RWPE1 (cell line): ENCODE data around the gene ITK.

Experiments
- CTCF ChIA-PET: fragments of 350-600 bp; sonication (Branson Sonifier 250); formaldehyde crosslinking; extraction: SDS; loops from one replicate; lab custom pipeline; 2021; lab: Yijun Ruan, JAX
- POLR2A ChIA-PET: fragments of 400-600 bp; formaldehyde crosslinking; extraction: SDS; loops from one replicate; lab custom pipeline; 2020; ENCODE audit warnings: antibody characterized with exemption; ENCODE audit not compliant: low non-redundant PET; lab: Yijun Ruan, JAX
- DNase-seq: peaks from one replicate; pipeline ENCODE4 v3.0.0; 2012; ENCODE audit warnings: low spot score
- H3K27ac ChIP-seq: fragments of 450-650 bp; 2 replicates; pipeline ENCODE4 v1.5.1; 2017
- CTCF ChIP-seq: fragments of 450-650 bp; conservative IDR thresholded peaks from 2 replicates; pipeline ENCODE4 v1.5.1; 2017; ENCODE audit warnings: low read depth, mild to moderate bottlenecking

ITK gene

GRCh38 chr5:157290981-157291711, 110.5 kb downstream of the ITK start:
- ChIA-PET POLR2A (no interaction called here), CTCF (no interaction called here)
- H3K27ac ChIP-seq, result no peak overlapping the region
- DNase-seq, result no peak
- no peak for TF ChIP-seq CTCF

- ChIA-PET CTCF (interaction anchor here (0.6 kb wide), 2 partner anchors 23 to 117 kb away, joined by 4 read pairs; no protein-coding TSS in a partner anchor), POLR2A (no interaction called here)
- no peak for TF ChIP-seq CTCF
- H3K27ac ChIP-seq, result no peak overlapping the region
- no peak for DNase-seq
Measured at GRCh38 chr5:157292599-157292998, 112.0 kb downstream of the ITK start.

- POLR2A ChIA-PET, result no interaction called here
- CTCF ChIA-PET, result interaction anchor here (0.7 kb wide), 1 partner anchor 42 kb away, joined by 4 read pairs; no protein-coding TSS in a partner anchor
Measured at GRCh38 chr5:157294407-157295091, 113.9 kb downstream of the ITK start.

GRCh38 chr5:157295247-157295646, 114.6 kb downstream of the ITK start:
- no peak overlapping the region for H3K27ac ChIP-seq
- ChIA-PET CTCF (interaction anchor here (0.6 kb wide), 3 partner anchors 105 to 1352 kb away, joined by 3 read pairs; no protein-coding TSS in a partner anchor), POLR2A (no interaction called here)
- TF ChIP-seq CTCF, result no peak
- DNase-seq, result no peak

More at GRCh38 chr5:157294407-157295091, 113.9 kb downstream of the ITK start:
- H3K27ac ChIP-seq, result no peak overlapping the region
- no peak for TF ChIP-seq CTCF
- no peak for DNase-seq

GRCh38 chr5:157300564-157300963, 119.9 kb downstream of the ITK start:
- POLR2A ChIA-PET, result no interaction called here
- H3K27ac ChIP-seq, result no peak overlapping the region
- DNase-seq, result no peak
- TF ChIP-seq CTCF, result no peak
- CTCF ChIA-PET, result no interaction called here

- CTCF ChIA-PET, result no interaction called here
- no peak for DNase-seq
- no peak for TF ChIP-seq CTCF
- POLR2A ChIA-PET, result no interaction called here
- H3K27ac ChIP-seq, result no peak overlapping the region
Measured at GRCh38 chr5:157301066-157301465, 120.4 kb downstream of the ITK start.
